GM23248 (cell line): ENCODE measurements around the gene USP48. TPM values are rescaled to one million over a fixed set of nuclear protein-coding genes. Genes with fewer than 3 reads are reported as not detected.
"Not testable (repeated sequence)": the region's sequence is repeated elsewhere in the genome, so short reads cannot be mapped to it uniquely, and the experiment has no call there.

Experiments used
- DNase-seq: peaks from one replicate; pipeline ENCODE4 v3.0.0-alpha.2; 2015
- H2AFZ ChIP-seq: fragments of 200-600 bp; sonication (generic); 2 replicates; pipeline ENCODE4 v1.6.1; 2016; ENCODE audit warnings: antibody characterized with exemption
- H3F3A ChIP-seq: fragments of 200-600 bp; sonication (generic); 2 replicates; pipeline ENCODE4 v1.6.1; 2016; ENCODE audit warnings: mild to moderate bottlenecking, antibody characterized with exemption, mixed run types; ENCODE audit not compliant: insufficient read depth
- H3K27ac ChIP-seq: fragments of 200-600 bp; sonication (generic); 2 replicates; pipeline ENCODE4 v1.5.1; 2016; ENCODE audit warnings: mild to moderate bottlenecking
- H3K27me3 ChIP-seq: fragments of 200-600 bp; sonication (generic); replicated peaks from 2 replicates; pipeline ENCODE4 v1.6.1; 2016; ENCODE audit warnings: mild to moderate bottlenecking; ENCODE audit not compliant: insufficient read depth
- H3K36me3 ChIP-seq: fragments of 200-600 bp; sonication (generic); 2 replicates; pipeline ENCODE4 v1.6.1; 2016; ENCODE audit warnings: low read depth, mild to moderate bottlenecking
- H3K4me1 ChIP-seq: fragments of 200-600 bp; sonication (generic); 2 replicates; pipeline ENCODE4 v1.6.1; 2016; ENCODE audit warnings: mild to moderate bottlenecking; ENCODE audit not compliant: insufficient read depth
- H3K4me2 ChIP-seq: fragments of 200-600 bp; sonication (generic); one replicate; pipeline ENCODE4 v1.6.1; 2016; ENCODE audit warnings: mild to moderate bottlenecking; ENCODE audit not compliant: unreplicated experiment
- H3K4me3 ChIP-seq: fragments of 200-600 bp; sonication (generic); 2 replicates; pipeline ENCODE4 v1.5.1; 2016; ENCODE audit warnings: mild to moderate bottlenecking
- H3K79me2 ChIP-seq: fragments of 200-600 bp; sonication (generic); 2 replicates; pipeline ENCODE4 v1.6.1; 2016; ENCODE audit warnings: mild to moderate bottlenecking; ENCODE audit not compliant: insufficient read depth
- H3K9ac ChIP-seq: fragments of 200-600 bp; sonication (generic); 2 replicates; pipeline ENCODE4 v1.6.1; 2016; ENCODE audit warnings: mild to moderate bottlenecking
- H3K9me2 ChIP-seq: fragments of 200-600 bp; sonication (generic); 2 replicates; pipeline ENCODE4 v1.6.1; 2016; ENCODE audit warnings: mixed run types, mild to moderate bottlenecking, moderate library complexity; ENCODE audit not compliant: insufficient read depth
- H3K9me3 ChIP-seq: fragments of 200-600 bp; sonication (generic); one replicate; pipeline ENCODE4 v1.6.1; 2017; ENCODE audit warnings: low read depth
- H4K20me1 ChIP-seq: fragments of 200-600 bp; sonication (generic); 2 replicates; pipeline ENCODE4 v1.6.0; 2016; ENCODE audit not compliant: insufficient read depth
- EZH2 ChIP-seq: fragments of 200-600 bp; sonication (generic); IDR thresholded peaks from 2 replicates; pipeline ENCODE4 v1.6.1; 2018; ENCODE audit warnings: antibody characterized with exemption, mild to moderate bottlenecking; ENCODE audit not compliant: insufficient read depth, poor library complexity, severe bottlenecking
- EZH2phosphoT487 ChIP-seq: fragments of 200-600 bp; sonication (generic); IDR thresholded peaks from 2 replicates; pipeline ENCODE4 v1.6.1; 2018; ENCODE audit warnings: antibody characterized with exemption, moderate library complexity, mild to moderate bottlenecking, low read depth; ENCODE audit not compliant: insufficient read depth
- WGBS, 2 experiments: methylation state at CpG; one replicate each; pipeline ENCODE4 v1.1.6; 2015 to 2017; ENCODE audit warnings: low lambda C conversion rate in 2 of 2, low coverage in 1 of 2; ENCODE audit errors: missing lambda C conversion rate in 2 of 2; 5-methylcytosine and 5-hydroxymethylcytosine counted together
- in situ Hi-C: fragments of 300-500 bp; cut with MboI; formaldehyde crosslinking; loops from 2 replicates; pipeline ENCODE4 v1.15.0; 2020
- polyA plus RNA-seq: library from polyadenylated mRNA; unstranded; fragments of >200 nt; fragmentation: Nextera tagmentation; extraction: Ambion mirVana; gene quantifications from 2 replicates; pipeline ENCODE4 v1.2.1, GENCODE V29; 2016
- total RNA-seq: library from RNA; depleted of rRNA; stranded (reverse); fragments of >200 nt; shearing (Covaris generic); gene quantifications from 2 replicates; pipeline ENCODE4 v1.2.3, GENCODE V29; 2014

Gene USP48
- total and polyA plus RNA-seq, 2 experiments from 2014 or later: 34.3 to 60.4 TPM

GRCh38 chr1:21828506-21829210, 45.7 kb upstream of the USP48 start:
- no peak overlapping the region for H3K4me2 ChIP-seq
- no peak overlapping the region for H2AFZ ChIP-seq
- peaks cover 9% of the 10 kb centered on the region for H3F3A ChIP-seq
- DNase-seq: no peak
- H3K36me3 ChIP-seq: peaks cover 48% of the 10 kb centered on the region
- peaks cover 5% of the 10 kb centered on the region; the same call in 1 of the 2 replicates for H3K79me2 ChIP-seq
- no peaks in the 10 kb centered on the region for H3K27me3 ChIP-seq
- no peak overlapping the region for H3K4me3 ChIP-seq
- no peaks in the 10 kb centered on the region for H4K20me1 ChIP-seq
- WGBS, 2 experiments: 82 to 84% methylated on average over 28 of the region's 28 CpGs
- H3K4me1 ChIP-seq: no peaks in the 10 kb centered on the region
- H3K9me2 ChIP-seq: no peaks in the 10 kb centered on the region
- H3K9ac ChIP-seq: no peak overlapping the region
- no peaks in the 10 kb centered on the region for H3K9me3 ChIP-seq
- in situ Hi-C loops: no loop called here
- TF ChIP-seq EZH2phosphoT487: no peak
- TF ChIP-seq EZH2: no peak
- H3K27ac ChIP-seq: no peak overlapping the region

GRCh38 chr1:21828075-21828474, 45.1 kb upstream of the USP48 start:
- H3K4me2 ChIP-seq: no peak overlapping the region
- H3F3A ChIP-seq: peaks cover 9% of the 10 kb centered on the region
- WGBS, 2 experiments: 90 to 91% methylated on average over 7 to 13 of the region's 13 CpGs
- no peaks in the 10 kb centered on the region for H3K4me1 ChIP-seq
- H3K79me2 ChIP-seq: peaks cover 5% of the 10 kb centered on the region; the same call in 1 of the 2 replicates
- in situ Hi-C loops: no loop called here
- H3K9me3 ChIP-seq: no peaks in the 10 kb centered on the region
- peaks cover 47% of the 10 kb centered on the region for H3K36me3 ChIP-seq
- H4K20me1 ChIP-seq: no peaks in the 10 kb centered on the region
- DNase-seq: no peak
- H3K27ac ChIP-seq: no peak overlapping the region
- no peak for TF ChIP-seq EZH2
- TF ChIP-seq EZH2phosphoT487: no peak
- no peaks in the 10 kb centered on the region for H3K27me3 ChIP-seq
- no peak overlapping the region for H2AFZ ChIP-seq
- H3K4me3 ChIP-seq: no peak overlapping the region
- H3K9ac ChIP-seq: no peak overlapping the region
- H3K9me2 ChIP-seq: no peaks in the 10 kb centered on the region

- in situ Hi-C loops: no loop called here
- WGBS, 2 experiments: 99% methylated on average over 5 of the region's 5 CpGs
- peaks cover 5% of the 10 kb centered on the region; the same call in 1 of the 2 replicates for H3K79me2 ChIP-seq
- H3F3A ChIP-seq: peaks cover 9% of the 10 kb centered on the region
- no peak for TF ChIP-seq EZH2
- TF ChIP-seq EZH2phosphoT487: no peak
- no peaks in the 10 kb centered on the region for H3K27me3 ChIP-seq
- H3K36me3 ChIP-seq: peaks cover 48% of the 10 kb centered on the region
- H3K9me2 ChIP-seq: no peaks in the 10 kb centered on the region
- no peak overlapping the region for H2AFZ ChIP-seq
- H3K9me3 ChIP-seq: no peaks in the 10 kb centered on the region
- H3K4me3 ChIP-seq: no peak overlapping the region
- no peak overlapping the region for H3K9ac ChIP-seq
- no peak overlapping the region for H3K27ac ChIP-seq
- no peak for DNase-seq
- no peaks in the 10 kb centered on the region for H3K4me1 ChIP-seq
- H3K4me2 ChIP-seq: no peak overlapping the region
- H4K20me1 ChIP-seq: no peaks in the 10 kb centered on the region
Observed at GRCh38 chr1:21827141-21827679, 44.3 kb upstream of the USP48 start.

GRCh38 chr1:21826694-21827093, 43.7 kb upstream of the USP48 start:
- H2AFZ ChIP-seq, H3K4me2 ChIP-seq, H3K79me2 ChIP-seq, DNase-seq, H4K20me1 ChIP-seq, H3K9ac ChIP-seq, H3K4me1 ChIP-seq, H3K27me3 ChIP-seq, H3K9me2 ChIP-seq, H3K27ac ChIP-seq, H3K9me3 ChIP-seq, H3K4me3 ChIP-seq, in situ Hi-C loops: not testable (repeated sequence)
- WGBS, 2 experiments: 95 to 97% methylated on average over 10 of the region's 10 CpGs
- Histone ChIP-seq H3F3A (peaks cover 14% of the 10 kb centered on the region), H3K36me3 (peaks cover 51% of the 10 kb centered on the region)
